ENCODE measurements around the gene MRTFA.
A peak's percentile ranks its signal among the peaks of the same experiment; 100 is the strongest.
"Not testable (repeated sequence)": the region's sequence is repeated elsewhere in the genome, so short reads cannot be mapped to it uniquely, and the experiment has no call there.

Gene MRTFA

DNA sequence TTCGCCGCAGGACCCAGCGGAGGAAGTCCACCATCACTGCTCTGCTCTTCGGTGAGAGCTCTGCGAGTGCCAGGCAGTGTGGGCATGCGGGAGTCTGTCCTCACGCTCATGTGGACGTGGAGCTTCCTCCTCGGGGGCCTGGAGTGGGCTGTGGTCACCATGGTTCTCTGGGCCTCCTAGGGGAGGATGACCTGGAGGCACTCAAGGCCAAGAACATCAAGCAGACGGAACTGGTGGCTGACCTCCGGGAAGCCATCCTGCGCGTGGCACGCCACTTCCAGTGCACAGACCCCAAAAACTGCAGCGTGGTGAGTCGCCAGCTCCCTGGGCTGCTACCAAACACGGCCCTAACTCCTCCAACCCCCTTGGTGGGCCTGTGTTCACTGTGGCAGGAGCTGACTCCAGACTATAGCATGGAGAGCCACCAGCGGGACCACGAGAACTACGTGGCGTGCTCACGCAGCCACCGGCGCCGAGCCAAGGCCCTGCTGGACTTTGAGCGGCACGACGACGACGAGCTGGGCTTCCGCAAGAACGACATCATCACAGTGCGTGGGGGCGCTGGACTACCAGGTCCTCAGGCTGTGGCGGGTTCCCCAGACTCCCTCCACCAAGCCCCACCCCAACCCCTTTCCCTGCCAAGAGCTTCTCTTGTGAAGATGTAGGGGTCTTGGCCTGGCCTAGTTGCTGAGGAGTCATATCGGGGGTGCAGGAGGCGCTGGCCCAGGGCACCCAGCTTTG, 229.3 kb downstream of the MRTFA start:
- no peak for DNase-seq

DNA sequence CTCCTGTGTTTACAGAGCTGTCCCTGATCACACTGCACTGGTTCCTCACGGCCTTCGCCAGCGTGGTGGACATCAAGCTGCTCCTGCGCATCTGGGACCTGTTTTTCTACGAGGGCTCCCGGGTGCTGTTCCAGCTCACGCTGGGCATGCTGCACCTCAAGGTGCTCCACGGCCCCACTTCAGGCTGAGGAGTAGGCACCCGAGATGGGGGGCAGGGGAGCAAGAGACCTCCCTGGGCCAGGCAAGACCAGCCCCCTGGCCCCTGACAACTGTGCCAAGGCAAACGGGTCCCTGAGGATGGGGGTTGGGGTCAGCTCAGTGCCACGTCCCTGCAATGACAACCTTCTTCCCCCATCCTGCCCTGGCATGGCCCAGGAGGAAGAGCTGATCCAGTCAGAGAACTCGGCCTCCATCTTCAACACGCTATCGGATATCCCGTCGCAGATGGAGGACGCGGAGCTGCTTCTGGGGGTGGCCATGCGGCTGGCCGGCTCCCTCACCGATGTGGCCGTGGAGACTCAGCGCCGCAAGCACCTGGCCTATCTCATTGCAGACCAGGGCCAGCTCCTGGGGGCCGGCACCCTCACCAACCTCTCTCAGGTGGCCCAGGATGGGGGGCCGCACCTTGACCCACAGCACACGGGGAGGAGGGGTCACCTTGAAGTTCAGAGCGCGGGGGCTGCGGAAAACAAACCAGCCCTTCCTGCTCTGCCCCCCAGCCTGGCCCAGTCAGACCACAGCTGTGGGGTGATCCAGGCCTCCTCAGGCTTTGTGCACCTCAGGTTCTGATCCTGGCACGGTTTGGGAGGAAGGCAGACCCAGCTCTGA, 230.2 kb downstream of the MRTFA start:
- DNase-seq = no peak

DNA sequence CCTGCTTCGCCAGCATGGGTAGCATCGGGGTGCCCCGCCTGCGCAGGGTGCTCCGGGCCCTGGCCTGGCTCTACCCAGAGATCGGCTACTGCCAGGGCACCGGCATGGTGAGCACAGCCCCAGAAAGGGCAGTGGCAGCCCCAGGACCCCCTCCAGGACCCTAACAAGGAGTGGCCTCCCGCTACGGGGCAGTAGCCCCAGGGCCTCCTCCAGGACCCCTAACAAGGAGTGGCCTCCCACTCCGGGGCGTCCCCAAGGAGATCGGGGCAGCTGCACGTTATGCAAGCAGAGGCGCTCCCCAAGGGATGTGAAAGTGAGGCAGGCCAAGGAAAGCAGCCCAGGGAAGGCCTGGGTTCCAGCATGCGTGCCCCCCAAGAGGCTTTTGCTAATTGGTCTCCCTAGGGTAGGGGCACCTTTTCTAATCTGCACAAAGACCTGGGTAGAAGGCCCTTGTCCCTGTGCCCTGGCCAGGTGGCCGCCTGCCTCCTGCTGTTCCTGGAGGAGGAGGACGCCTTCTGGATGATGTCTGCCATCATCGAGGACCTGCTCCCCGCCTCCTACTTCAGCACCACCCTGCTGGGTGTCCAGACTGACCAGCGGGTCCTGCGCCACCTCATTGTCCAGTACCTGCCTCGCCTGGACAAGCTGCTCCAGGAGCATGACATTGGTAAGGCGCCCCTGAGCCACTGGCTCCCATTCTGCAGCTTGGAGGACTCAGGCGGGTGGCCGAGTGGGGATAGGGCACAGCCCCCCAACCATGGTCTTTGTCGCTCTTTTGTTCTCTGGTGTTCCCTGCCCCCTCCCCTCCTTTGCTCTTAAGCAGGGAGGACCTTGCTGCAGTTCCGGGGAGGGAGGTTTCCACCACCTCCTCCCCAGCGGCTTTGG, 231.1 kb downstream of the MRTFA start:
- DNase-seq = no peak

DNA sequence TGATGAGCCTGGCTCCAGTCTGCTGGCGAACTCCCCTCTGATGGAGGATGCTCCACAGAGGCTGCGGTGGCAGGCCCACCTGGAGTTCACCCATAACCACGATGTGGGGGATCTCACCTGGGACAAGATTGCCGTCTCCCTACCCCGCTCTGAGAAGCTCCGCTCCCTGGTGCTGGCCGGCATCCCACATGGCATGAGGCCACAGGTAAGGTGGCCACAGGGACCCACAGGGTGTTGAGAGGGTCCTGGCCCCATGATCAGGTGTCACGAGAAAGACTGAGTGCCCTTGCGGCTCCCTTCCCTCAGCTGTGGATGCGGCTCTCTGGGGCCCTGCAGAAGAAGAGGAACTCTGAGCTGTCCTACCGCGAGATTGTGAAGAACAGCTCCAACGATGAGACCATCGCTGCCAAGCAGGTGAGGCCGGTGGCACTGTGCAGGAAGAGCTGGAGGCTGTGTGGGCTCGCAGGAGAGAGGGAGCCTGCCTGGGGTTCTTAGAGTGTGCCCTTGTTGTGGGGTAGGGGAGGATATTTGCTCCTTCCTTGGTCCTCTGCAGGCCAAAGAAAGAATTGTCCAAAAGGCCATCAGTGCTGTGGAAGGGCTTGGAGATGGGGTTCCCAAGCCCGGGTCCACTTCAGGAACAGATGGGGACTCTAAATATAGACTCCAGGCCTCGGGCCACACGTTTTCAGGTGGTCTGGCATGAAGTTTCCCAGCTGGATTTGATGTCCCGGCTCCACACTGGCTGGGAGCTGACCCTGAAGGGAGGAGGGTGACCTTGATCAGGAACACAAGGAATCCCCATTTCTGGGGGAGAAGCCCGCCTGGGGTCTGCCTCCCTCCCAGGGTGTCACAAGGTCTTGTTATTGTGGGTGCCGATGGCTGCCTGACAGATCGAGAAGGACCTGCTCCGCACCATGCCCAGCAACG, 232.0 kb downstream of the MRTFA start:
- DNase-seq = no peak

DNA sequence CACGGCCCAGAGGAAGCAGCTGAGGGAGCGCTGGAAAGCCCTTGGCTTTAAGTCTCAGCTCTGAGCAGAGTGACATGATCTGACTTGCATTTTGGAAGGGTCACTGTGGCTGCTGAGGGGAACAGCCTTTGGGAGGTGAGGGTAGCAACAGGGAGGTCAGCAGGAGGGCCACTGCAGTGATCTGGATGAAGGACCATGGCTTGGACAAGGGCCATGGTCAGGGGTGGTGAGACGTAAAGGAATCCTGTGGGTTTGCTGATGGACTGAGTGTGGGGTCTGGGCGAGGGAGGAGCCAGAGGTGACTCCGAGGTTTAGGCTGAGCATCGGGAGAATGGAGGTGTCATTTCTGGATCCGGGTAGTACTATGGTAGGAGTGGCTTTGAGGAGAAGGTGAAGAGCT, 232.9 kb downstream of the MRTFA start:
- no peak for DNase-seq

DNA sequence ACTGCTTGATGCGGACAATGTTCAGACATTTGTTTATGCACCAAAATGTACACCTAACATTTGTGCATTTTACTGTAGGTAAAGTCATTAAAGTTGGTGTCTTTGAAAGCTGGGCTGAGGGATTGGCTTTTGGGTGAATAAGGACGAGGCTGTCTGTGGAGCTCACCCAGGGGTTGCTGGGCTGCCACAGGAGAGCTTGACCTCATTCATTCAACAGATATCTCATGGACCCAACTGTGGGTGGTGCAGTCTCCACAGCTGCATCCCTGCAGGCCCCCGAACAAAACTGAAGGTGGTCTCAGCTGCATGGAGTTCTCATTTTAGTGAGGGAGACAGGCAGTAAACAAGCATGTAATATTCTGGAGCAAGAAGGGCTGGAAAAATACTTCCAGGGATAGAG, 233.4 kb downstream of the MRTFA start:
- DNase-seq = no peak

DNA sequence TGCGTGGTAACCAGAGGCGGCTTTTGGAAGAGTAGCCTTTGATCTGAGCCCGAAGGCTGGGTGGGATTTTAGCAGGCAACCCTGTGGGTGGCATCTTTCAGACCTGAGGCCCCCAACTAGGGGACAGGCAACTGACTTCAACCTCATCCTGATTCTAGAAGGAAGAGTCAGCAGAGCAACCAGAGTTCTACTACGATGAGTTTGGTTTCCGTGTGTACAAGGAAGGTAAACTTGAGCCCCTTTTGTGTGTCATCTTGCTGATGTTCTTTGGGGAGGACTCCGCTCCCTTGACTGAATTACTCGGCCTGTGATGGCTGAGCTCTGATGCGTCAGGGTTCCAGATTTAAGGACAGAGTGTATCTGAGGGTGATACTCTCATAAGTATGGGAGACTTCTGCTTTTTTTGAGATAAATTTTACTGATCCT, 234.5 kb downstream of the MRTFA start:
- no peak for DNase-seq

DNA sequence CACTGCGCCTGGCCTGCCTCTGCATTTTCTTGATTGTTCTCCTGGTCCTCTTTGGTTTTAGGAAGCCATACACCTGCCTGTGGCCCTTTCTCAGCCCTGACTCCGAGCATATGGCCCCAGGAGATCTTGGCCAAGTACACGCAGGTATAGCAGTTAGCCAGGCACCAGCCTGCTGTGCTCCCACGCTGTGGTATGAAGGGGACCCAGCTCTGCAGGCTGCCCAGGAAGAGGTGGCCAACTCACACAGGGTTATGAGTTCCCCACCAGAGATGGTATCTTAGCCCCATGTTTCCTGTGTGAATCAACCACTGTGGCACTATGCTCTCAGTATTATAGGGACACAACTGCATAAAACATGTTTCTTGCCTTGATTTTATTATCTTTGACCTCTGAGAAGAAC, 235.0 kb downstream of the MRTFA start:
- no peak for DNase-seq

DNA sequence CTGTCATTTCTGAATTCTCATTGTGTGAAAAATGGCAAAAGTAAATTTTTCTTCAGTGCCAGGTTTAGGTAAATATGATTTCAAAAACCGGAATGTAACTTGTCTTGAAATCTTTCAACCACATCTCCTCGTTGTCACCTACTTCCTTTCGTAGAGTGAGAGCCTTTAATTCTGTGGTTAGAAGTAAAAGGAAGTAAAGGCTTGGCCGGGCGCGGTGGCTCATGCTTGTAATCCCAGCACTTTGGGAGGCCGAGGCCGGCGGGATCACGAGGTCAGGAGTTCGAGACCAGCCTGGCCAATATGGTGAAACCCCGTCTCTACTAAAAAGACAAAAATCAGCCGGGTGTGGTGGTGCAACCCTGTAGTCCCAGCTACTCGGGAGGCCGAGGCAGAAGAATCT, 236.4 kb downstream of the MRTFA start:
- DNase-seq = no peak

DNA sequence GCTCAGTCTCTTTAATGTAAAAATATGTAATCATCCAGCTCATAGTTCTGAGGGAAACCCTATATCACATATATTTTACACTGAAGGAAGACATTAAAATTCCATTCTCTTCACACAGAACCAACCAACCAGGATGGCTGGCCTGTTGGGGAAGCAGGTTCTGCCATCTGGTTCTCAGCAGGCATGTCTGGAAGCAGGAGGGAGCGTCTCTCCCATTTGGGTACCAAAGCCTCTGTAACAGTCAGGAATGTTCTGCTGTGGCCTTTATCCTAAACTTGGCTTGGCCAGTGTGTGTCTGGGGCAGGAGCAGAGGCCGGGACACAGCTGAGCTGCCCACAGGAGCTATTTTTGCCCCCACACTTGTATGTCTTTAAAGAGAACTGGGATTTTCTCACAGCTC, 236.9 kb downstream of the MRTFA start:
- DNase-seq = no peak

DNA sequence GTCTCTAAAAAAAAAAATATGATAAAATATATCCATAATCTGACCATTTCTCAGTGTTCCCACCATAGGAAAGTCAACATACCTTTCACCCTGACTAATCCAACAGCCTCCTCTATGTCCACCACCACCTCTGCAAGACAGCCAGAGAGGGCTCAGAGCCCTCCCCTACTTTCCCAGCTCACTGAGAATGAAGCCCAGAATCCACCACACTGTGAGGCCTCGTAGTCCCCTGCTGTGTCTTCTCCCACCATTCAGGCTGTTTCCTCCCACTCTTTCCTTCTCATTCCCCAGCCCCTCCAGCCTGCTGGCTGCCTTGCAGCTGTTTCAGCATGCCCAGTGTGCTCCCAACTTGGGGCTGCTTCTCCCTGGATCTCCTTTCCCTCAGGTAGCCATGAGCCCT, 239.1 kb downstream of the MRTFA start:
- no peak for DNase-seq

DNA sequence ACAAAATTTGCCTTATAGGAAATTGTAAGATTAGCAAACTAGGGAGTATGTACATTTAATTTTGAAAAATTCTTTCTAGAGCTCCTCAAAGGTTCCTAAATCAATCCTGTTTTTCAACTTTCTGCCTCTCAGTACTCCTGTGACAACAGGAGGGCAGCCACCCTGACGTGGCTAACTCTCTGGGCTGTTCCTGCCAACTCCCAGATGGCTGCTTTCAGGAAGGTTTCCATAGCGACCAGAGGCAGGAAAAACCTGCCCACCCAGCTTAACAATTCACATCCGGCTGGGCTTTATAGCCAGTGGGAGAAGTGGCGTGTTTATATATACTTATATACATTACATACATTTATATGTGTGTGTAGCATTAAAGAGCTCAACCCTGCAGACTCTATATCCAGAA, 239.6 kb downstream of the MRTFA start:
- DNase-seq = peak in 1 of 2 experiments; percentile 31

DNA sequence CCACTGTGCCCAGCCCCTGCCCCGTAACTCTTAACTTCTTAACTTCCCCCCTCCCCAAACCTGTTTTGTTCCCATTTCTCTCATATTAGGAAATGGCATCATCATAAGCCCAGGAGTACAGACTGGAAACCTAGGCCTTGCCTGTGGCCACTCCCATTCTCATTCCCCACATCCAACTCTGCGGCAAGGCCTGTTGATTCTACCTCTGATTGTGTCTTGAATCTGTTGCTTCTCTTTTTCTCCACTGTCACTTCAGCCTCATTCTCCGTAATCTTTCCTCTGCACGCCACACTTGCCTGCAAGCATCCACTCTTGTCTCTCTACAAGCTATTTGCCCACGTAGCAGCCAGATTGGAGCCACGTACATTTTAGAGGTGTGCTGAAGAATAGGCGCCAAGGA, 240.9 kb downstream of the MRTFA start:
- no peak for DNase-seq

DNA sequence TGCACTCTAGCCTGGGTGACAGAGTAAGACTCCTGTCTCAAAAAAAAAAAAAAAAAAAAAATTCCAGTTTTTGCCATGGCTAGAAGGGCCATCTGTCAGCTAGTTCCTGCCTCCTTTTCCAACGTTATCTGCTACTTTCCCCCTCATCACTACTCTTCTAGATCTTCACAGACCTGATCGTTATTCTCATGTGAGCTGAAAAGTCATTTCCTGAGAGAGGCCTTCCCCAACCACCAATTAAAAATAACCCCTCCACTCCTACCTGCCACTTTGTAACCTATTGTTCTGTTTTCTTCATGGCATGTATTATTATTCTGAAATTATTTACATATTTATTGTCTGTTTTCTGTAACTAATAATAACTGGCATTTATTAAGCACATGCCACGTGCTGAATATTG, 241.9 kb downstream of the MRTFA start:
- DNase-seq = no peak

DNA sequence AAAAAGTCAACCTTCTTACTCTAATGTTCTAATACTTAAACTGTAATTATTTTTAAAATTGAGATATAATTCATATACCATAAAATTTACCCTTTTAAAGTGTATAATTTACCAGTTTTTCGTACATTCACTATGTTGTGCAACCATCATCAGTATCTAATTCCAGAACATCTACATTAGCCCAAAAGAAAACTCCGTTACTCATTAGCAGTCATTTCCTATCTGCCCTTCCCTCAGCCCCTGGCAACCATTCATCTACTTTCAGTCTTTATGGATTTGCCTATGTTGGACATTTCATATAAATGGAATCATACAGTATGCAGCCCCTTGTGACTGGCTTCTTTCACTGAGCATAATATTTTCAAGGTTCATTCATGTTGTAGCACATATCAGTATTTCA, 243.9 kb downstream of the MRTFA start:
- no peak for DNase-seq

DNA sequence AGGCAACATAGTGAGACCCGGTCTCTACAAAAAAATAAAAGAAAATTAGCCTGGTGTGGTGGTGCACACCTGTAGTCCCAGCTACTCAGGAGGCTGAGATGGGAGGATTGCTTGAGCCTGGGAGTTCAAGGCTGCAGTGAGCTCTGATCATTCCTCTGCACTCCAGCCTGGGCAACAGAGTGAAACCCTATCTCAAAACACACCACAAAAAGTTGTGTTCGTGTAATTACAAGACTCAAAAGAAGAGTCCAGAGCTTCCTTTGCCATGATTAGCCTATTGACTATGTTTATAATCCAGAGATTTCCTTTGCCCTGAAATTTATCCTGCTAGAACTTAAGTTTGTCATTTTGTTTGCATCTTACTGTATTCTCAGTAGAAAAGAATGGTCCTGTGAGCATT, 245.1 kb downstream of the MRTFA start:
- DNase-seq = no peak

DNA sequence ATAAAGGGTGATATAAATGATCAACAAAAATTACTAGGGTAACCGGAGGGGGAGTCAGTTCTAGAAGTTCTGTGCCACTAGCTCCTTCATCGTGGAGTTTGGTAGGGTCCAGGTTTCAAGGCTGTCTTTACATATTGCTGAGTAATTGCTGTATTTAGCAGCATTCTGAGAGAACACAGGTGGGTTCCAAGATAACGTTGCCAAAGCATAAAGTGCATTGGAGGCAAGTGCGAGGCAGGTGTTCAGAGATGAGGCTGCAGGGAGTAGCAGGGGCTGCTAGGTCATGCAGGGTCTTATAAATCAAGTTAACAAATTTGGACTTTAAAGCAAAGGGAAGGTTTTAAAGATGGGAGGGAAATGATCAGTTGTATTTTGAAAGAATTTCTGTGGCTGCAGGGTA, 248.3 kb downstream of the MRTFA start:
- no peak for DNase-seq

DNA sequence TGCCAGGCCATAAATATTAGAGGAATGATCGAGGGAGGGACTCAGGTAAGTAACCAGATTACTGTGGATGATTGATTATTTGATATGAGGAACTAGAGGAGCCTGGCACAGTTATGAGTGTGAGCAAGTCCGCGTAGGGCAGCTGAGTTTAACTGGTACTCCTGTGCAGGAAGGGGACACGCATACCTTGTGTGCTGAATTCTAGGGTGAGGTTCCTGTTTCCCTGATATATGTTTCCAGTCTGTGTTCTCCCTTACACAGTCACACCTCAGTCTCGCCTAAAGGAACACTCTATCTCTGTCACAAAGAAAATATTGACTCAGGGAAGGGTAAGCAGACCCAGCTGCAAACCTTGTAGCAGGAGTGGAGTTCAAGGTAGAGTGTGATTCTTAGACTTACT, 248.8 kb downstream of the MRTFA start:
- peak; percentile 12 to 29 for DNase-seq

DNA sequence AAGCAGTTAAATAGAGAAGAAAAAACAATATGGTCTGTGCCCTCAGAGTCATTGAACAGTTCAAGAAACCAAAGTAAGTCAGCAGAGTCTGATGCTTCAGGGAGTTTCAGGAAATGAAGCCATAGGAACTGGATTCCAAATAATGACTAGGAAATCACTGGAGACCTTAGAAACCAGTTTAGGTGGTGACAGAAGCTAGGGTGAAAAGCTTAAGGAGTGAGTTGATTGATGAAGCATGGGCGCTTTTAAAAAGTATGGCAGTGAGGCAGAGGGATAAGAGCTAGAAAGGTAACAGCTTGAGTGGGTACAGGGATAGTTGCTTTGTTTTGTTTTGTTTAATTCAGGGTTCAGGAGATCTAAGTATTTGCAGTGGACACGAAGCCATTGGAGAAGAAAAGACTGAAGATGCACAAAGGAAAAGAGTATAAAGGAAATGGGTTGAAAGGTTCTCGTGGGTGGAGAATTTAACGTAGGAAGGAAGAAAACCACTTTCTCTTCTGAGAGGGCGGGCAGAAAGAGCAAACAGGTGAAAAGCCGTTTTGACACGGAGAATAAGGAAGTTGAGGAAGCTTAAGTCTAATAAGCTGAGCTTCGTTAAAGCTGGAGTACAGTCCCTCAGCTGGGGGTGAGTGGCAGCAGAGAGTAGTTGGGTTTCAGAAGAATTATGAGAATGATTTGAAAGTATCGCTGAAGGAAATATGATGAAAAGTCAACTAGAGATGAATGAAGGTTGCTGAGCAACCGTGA, 251.3 kb downstream of the MRTFA start:
- no peak for DNase-seq

DNA sequence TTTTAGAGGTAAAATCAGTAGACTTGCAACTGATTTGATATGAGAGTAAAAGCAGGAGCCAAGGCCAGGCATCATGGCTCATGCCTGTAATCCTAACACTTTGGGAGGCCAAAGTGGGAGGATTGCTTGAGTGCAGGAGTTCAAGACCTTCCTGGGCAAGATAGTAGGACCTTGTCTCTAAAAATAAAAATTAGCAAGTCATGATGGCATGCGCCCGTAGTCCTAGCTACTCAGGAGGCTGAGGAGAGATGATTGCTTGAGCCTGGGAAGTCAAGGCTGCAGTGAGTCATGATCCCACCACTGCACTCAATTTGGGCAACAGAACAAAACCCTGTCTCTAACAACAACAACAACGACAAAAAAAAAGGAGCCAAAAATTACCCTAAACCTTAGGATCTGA, 252.6 kb downstream of the MRTFA start:
- no peak for DNase-seq

DNA sequence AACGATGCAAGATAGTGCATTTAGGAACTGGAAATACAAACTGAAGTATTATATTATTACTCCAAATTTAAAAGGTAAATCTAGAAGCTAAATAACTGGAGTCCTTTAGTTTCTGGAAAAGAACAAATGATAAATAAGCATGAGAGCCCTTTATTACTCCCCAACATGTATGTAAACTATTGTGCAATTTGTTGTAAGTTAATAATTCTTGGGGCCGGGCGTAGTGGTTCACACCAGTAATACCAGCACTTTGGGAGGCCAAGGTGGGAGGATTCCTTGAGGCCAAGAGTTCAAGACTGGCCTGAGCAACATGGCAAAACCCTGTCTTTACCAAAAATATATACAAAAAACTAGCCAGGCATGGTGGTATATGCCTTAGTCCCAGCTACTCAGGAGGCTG, 255.1 kb downstream of the MRTFA start:
- DNase-seq = no peak

DNA sequence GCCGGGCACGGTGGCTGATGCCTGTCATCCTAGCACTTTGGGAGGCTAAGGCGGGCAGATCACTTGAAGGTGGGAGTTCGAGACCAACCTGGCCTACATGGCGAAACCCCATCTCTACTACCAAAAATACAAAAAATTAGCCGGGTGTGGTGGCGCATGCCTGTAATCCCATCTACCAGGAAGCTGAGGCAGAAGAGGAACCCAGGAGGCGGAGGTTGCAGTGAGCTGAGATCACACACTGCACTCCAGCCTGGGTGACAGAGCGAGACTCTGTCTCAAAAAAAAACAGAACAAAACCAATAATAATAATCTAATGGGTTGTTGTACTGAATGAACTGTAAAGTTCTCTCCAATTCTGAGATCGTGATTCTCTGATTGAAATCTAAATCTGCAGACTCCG, 258.1 kb downstream of the MRTFA start:
- not testable (repeated sequence) for DNase-seq

All from SHP77 (cell line).